GM12865 (cell line): ENCODE measurements around the gene CYB5RL.

Experiments used
- DNase-seq: peaks from one replicate; pipeline ENCODE4 v3.0.0; 2010; ENCODE audit warnings: low read depth
- H3K4me3 ChIP-seq: 2 replicates; pipeline ENCODE4 v1.5.1; 2011; ENCODE audit warnings: mild to moderate bottlenecking, low read depth, low read length, control low read depth
- TF ChIP-seq, protein P1 (sequence below): IDR thresholded peaks from 2 replicates; pipeline ENCODE4 v1.5.1; 2011; ENCODE audit warnings: low read length, control low read depth, low read depth, inconsistent platforms; ENCODE audit not compliant: insufficient read depth; ENCODE audit errors: missing control alignments

Gene CYB5RL

DNA sequence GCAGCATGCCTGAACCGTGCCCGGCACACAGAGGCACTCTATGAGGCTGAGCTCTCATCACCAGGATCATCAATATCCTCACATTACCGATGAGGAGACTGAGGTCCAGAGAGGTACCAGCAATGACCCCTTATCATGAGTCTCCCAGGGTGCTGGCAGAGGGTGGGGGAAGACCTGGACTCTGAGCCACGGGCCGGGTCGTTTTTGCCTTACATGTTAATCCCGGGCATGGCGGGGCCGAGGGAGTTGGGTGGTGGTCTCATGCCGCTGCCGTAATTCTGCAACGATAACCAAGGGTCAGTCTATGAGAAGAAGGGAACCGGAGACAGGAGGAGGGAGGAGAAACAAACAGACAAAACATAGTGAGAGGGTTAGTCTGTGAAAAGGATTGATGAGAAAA lies 43.2 kb upstream of the CYB5RL start:
- no peak for DNase-seq
- no peak overlapping the region for H3K4me3 ChIP-seq
- TF ChIP-seq, protein P1, sequence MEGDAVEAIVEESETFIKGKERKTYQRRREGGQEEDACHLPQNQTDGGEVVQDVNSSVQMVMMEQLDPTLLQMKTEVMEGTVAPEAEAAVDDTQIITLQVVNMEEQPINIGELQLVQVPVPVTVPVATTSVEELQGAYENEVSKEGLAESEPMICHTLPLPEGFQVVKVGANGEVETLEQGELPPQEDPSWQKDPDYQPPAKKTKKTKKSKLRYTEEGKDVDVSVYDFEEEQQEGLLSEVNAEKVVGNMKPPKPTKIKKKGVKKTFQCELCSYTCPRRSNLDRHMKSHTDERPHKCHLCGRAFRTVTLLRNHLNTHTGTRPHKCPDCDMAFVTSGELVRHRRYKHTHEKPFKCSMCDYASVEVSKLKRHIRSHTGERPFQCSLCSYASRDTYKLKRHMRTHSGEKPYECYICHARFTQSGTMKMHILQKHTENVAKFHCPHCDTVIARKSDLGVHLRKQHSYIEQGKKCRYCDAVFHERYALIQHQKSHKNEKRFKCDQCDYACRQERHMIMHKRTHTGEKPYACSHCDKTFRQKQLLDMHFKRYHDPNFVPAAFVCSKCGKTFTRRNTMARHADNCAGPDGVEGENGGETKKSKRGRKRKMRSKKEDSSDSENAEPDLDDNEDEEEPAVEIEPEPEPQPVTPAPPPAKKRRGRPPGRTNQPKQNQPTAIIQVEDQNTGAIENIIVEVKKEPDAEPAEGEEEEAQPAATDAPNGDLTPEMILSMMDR: no peak

DNA sequence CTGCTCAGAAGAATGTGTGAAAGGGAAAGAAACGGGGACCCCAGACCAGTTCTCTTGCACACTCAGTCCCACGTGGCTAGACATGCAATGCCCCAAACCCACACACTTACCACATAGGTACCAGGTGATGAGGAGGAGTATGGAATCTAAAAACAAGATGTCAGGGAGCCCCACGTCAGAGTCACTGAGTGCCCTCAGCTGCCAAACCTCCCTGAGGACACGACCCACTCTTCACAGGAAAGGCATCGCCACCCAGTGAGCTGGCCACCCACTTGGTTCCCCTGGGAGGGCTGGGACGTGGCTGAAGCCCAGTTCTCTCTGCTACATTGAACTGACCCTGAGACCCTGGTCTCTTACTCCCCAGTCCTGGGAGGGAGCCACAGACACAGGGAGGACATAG lies 41.5 kb upstream of the CYB5RL start:
- TF ChIP-seq, protein P1: no peak

DNA sequence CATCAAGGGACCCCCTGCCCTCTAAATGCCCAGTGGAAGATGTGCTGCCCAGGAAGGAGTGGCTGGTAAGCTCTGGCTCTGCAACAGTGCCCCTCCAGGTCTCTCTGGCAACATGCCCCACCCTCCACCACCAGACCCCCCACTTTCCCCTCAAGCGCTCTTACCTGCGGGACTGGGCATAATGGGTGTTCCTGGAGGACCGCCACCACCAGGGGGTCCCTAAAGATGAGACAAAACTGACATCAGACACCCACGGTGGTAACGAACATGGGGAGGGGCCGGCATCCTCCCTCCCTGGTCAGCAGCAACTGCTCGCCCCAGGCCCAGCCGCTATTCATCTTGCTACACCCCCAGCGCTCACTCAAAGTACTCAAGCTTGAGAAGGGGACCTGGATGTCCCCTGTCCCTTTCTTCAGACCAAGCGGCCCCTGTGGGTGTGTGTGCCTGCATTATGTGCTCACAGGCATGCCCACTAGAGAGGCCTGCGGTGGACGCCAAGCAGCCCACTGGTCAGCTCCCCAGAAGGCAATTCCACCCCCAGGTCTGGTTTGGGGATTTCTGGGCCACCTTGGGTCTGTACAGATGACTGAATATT lies 41.0 kb upstream of the CYB5RL start:
- no peak for DNase-seq
- TF ChIP-seq, protein P1: no peak
- H3K4me3 ChIP-seq: no peak overlapping the region

More for the DNA sequence above, 41.5 kb upstream of the CYB5RL start:
- no peak overlapping the region for H3K4me3 ChIP-seq
- no peak for DNase-seq

DNA sequence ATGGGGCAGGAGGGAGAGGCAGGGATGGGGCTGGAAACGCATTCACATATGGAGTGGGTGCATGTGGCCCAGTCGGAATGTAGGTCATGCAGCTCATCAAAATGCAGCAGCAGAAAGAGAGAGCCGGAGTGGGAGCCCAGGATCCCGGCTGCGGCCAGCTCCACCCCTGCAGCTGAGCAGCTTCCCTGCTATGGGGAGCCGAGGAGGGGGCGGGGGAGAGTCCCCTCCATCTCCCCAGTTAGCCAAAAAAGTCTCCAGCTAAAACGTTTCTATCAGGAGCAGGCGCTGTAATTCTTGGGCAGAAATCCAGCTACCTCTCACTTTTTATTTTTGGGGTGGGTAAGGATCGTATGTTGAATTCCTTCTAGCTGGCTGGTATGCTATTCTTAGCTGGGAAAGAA lies 39.8 kb upstream of the CYB5RL start:
- no peak overlapping the region for H3K4me3 ChIP-seq
- no peak for DNase-seq
- TF ChIP-seq, protein P1: no peak

DNA sequence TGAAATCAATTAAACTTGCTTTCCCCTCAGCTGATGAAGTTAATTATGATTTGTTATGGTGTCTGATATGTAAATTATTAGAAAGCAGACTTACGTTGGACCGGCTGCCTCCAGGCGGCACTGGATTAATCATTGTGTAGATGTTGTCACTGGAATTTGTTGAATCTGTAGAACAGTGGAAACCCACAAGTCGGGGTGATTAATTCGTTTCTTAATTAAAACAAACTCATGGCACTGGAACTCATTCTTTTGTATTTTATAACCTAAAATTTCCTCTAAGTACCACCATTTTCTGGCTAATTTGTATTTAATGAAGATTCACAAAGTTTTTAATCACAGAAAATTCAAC lies 39.2 kb upstream of the CYB5RL start:
- no peak for DNase-seq
- TF ChIP-seq, protein P1: no peak
- H3K4me3 ChIP-seq: no peak overlapping the region

DNA sequence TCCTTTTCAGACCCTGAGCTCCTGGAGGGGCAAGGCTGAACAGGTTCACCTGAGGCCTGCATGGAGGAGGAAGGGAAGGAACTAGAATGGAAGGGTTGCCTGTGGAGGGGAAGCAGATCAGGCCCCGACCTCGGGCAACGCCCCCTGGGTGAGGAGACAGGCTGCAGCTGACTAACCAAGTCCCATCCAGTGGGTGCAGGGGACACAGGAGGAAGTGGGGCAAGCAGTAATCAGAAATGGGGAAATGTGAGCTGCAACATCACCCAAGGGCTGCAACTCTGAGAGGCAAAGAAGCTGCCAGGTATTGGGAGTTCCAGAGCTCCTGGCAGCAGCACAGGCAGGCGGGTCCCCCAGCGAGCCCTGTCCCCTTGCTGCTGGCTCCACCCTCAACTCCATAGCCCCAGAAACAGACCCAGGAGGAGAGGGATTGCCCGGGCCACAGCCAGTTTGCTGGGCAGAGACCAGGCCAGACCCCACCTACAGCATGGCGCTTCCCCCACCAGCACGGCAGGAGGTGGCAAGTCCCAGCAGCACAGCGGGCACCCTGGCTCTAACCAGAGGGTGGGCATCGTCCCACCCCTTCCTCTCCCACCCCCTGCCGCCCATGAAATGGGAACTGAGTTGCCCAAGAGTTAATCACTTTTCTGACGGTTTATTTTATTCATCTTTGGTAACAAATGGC lies 38.7 kb upstream of the CYB5RL start:
- H3K4me3 ChIP-seq: no peak overlapping the region
- TF ChIP-seq, protein P1: no peak
- no peak for DNase-seq

DNA sequence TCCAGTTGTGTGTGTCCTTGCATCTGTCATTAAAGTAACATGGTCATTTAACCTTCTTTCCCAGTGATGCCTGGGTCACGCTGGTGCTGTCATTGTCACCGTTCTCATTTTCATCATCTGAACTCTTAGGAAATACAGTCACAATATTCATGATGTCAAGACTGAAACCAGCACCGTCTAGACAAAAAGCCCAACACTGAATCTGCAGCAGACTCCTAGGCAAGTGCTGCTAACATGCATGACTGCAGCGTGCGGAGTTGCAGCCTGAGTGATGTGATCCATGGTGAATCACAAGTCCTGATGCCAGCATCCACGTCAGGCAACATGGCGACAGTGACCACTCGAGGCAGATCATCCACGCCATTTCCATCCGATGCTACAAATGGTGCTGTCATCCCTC lies 37.8 kb upstream of the CYB5RL start:
- TF ChIP-seq, protein P1: no peak
- DNase-seq: no peak
- H3K4me3 ChIP-seq: no peak overlapping the region
